Spinal cord (tissue), 10 donors: ENCODE data around the gene KRTAP10-4. TPM values are rescaled to one million over a fixed set of nuclear protein-coding genes. Genes with fewer than 3 reads are reported as not detected.
"Not testable (repeated sequence)": the region's sequence is repeated elsewhere in the genome, so short reads cannot be mapped to it uniquely, and the experiment has no call there.

Source experiments
- DNase-seq, 6 donors: peaks; one replicate each; pipeline versions ENCODE4 v3.0.0 to v3.0.0-alpha.2; 2013 to 2015; ENCODE audit warnings: low spot score in 6 of 6, low read depth in 4 of 6
- H3K27ac ChIP-seq: one replicate; pipeline ENCODE4 v1.5.1; 2013; ENCODE audit warnings: low read depth, low read length, control low read depth
- H3K27me3 ChIP-seq: one replicate; pipeline ENCODE4 v1.6.1; 2013; ENCODE audit warnings: low read length; ENCODE audit not compliant: control insufficient read depth, insufficient read depth
- H3K36me3 ChIP-seq: one replicate; pipeline ENCODE4 v1.6.1; 2013; ENCODE audit warnings: low read length; ENCODE audit not compliant: control insufficient read depth, insufficient read depth
- H3K4me1 ChIP-seq: one replicate; pipeline ENCODE4 v1.6.1; 2013; ENCODE audit warnings: low read length; ENCODE audit not compliant: control insufficient read depth, insufficient read depth
- H3K4me3 ChIP-seq: one replicate; pipeline ENCODE4 v1.5.1; 2013; ENCODE audit warnings: low read depth, low read length, control low read depth
- H3K9me3 ChIP-seq: one replicate; pipeline ENCODE4 v1.6.1; 2013; ENCODE audit warnings: low read length; ENCODE audit not compliant: control insufficient read depth, insufficient read depth
- WGBS: methylation state at CpG from one replicate; pipeline ENCODE4 v1.1.5; 2013; ENCODE audit warnings: missing lambda C conversion rate; ENCODE audit not compliant: insufficient coverage; 5-methylcytosine and 5-hydroxymethylcytosine counted together
- polyA plus RNA-seq, 2 donors: library from polyadenylated mRNA; unstranded; fragments of 120-200 nt; gene quantifications; one replicate each; pipeline ENCODE4 v1.2.1, GENCODE V29; 2013; ENCODE audit not compliant: insufficient read length in 2 of 2
- total RNA-seq, 2 donors: library from RNA; depleted of rRNA in 1 of 2; stranded (reverse); fragments of 120-200 nt in 1 of 2; fragments of >200 nt in 1 of 2; gene quantifications; one replicate each; pipeline versions ENCODE4 v1.2.3 to v1.2.4, GENCODE V29; 2013 to 2014
- donor health status: healthy.

KRTAP10-4 gene
- total and polyA plus RNA-seq, 4 donors: not detected

DNA sequence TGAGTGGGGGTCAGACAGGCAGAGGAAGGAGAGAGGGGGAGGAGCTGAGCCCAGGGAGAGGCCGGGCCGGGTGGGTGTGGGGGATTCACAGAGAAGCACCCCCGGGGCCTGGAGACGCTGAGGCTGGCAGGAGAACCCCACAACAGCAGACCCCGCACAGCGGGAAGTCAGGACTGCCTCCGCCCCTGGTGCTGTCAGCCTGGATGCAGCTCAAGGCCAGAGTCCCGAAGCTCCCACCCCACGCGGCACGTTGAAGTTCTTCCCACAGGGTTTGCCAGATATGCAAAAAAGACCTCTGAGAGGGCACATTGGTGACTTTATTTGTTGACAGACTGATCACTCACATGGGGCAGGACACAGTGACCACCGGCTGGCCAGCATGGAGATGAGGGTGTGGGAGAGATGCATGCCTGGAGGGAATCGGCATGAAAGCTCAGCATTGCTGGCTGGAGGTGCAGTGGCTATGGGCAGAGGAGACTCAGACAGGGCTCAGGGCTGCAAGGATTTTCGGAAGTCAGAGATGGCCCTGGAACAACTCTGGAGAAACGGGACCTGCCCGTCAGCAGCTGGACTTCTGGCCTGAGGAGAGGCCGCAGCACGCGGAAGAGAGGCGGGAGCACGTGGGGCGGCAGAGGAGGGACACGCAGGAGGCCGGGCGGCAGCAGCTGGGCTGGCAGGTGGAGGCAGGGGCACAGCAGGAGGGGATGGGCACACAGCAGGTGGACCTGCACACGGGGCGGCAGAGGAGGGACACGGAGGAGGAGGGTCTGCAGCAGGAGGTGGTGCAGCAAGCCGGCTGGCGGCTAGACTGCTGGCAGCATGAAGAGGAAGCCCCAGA, 15.8 kb upstream of the KRTAP10-4 start:
- H3K4me1 ChIP-seq: no peaks in the 10 kb centered on the region
- no peak overlapping the region for H3K27ac ChIP-seq
- no peak for DNase-seq
- 49% methylated on average over 27 of the region's 30 CpGs for WGBS
- no peak overlapping the region for H3K4me3 ChIP-seq
- no peaks in the 10 kb centered on the region for H3K36me3 ChIP-seq
- H3K27me3 ChIP-seq: peaks cover 2% of the 10 kb centered on the region
- peaks cover 3% of the 10 kb centered on the region for H3K9me3 ChIP-seq

DNA sequence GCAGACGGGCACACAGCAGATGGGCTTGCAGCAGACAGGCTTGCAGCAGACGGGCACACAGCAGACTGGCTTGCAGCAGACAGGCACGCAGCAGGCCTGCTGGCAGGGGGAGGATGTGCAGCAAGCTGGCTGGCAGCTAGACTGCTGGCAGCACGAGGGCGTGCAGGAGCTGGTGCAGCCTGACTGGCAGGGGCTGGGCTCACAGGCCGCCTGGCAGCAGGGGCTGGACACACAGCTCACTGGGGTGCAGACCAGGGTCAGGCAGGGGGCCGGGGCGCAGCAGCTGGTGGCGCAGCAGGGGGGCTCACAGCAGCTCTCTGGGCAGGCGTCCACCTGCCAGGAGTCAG, 15.2 kb upstream of the KRTAP10-4 start:
- not testable (repeated sequence) for H3K9me3 ChIP-seq, DNase-seq, H3K4me1 ChIP-seq, H3K4me3 ChIP-seq, H3K36me3 ChIP-seq, H3K27me3 ChIP-seq, H3K27ac ChIP-seq
- whole genome bisulfite sequencing: 73% methylated on average over 9 of the region's 10 CpGs

DNA sequence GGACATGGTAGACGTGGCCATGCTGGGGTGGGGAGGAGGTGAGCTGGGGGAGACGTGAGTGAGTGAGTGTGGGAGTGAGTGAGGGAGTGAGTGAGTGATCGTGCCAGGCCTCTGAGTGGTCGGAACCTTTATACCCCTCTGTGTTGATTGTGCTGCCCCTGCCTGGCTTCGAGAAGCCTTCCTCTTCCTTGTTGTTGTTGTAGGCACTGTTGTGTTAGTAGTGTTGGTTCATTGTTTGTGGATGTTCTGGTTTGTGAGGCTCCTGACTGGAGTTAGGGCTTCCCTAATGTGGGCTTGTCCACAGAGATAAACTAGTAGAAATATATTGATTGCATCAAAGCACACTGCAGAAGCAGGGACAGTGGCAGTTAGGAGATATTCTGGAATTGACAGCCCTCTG, 14.8 kb upstream of the KRTAP10-4 start, which contains the start of gene KRTAP10-3:
TSS of gene KRTAP10-3 (minus strand) at position 101 of the 400 bp plus-strand sequence. CDS start at position 21, 80 bp downstream.
- Histone ChIP-seq H3K4me3 (no peak within 1 kb of the TSS), H3K27ac (no peak within 1 kb of the TSS), H3K27me3 (peaks cover 2% of the 10 kb centered on the region), H3K36me3 (no peaks in the 10 kb centered on the region), H3K9me3 (peaks cover 3% of the 10 kb centered on the region), H3K4me1 (no peaks in the 10 kb centered on the region)
- no peak for DNase-seq
- WGBS: 69% methylated on average over 5 of the region's 5 CpGs

DNA sequence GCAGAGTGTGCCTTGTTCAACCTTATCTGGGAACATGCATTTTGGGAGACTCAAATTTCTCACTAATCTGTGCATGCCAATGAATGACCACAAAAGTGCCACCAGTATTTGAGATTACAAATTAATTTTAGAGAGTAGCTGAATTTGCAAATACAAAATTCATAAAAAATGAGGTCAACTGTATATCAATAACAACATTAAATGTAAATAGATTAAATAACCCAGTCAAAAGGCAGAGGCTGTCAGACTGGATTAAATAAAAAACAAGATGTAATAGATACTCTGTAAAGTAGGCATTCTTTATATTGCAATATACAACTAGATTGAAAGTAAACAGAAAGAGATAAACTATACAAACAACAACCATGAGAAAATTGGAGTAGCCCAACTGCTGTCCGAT, 9.4 kb upstream of the KRTAP10-4 start:
- Histone ChIP-seq H3K4me3 (no peak overlapping the region), H3K27me3 (no peaks in the 10 kb centered on the region), H3K4me1 (no peaks in the 10 kb centered on the region), H3K27ac (no peak overlapping the region), H3K36me3 (no peaks in the 10 kb centered on the region), H3K9me3 (peaks cover 3% of the 10 kb centered on the region)
- no peak for DNase-seq
- WGBS: no CpG with 5 or more reads among the region's 1 CpG

DNA sequence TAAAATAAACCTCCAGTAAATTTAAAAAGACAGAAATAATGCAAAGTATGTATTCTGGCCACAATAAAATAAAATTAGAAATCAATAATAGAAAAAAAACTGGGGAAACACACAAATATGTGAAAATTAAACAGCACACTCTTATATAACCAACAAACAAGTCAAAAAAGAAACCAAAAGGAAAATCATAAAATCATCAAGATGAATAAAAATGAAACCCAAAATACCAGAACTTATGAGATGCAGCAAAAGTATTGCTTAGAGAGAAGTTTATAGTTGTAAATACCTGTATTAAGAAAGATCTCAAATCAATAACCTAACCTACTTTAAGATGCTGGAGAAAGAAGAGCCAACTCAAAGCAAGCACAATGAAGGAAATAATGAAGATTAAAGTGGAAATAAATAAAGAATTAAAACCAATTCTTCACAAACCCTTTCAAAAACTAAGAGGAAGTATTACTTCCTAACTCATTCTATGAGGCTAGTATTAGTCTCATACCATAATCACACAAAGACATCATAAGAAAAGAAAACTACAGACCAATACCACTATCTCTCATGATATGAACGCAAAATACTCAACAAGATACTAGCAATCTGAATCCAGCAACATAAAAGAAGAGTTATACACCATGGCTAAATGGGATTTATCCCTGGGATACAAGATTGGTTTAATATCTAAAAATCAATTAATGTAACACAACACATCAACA, 8.5 kb upstream of the KRTAP10-4 start:
- Histone ChIP-seq H3K9me3 (peaks cover 3% of the 10 kb centered on the region), H3K4me1 (no peaks in the 10 kb centered on the region), H3K27me3 (no peaks in the 10 kb centered on the region), H3K36me3 (no peaks in the 10 kb centered on the region), H3K27ac (no peak overlapping the region), H3K4me3 (no peak overlapping the region)
- DNase-seq: no peak
- no CpG with 5 or more reads among the region's 1 CpG for WGBS

DNA sequence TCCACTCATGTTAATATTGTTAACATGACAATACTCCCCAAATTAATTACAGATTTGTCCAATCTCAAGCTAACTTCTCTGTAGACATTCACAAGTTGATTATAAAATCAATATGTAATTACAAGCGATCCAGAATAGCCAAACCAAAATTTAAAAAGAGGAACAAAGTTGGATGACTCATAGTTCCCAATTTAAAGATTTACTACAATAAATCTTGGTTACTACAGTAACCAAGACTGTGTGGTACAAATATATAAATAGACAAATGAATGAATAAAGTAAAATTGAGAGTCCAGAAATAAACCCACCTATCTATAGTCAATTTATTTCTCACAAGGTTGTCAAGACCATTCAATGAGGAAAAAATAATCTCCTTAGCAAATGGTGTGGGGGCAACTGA, 7.1 kb upstream of the KRTAP10-4 start:
- no peak overlapping the region for H3K27ac ChIP-seq
- no peaks in the 10 kb centered on the region for H3K4me1 ChIP-seq
- peaks cover 3% of the 10 kb centered on the region for H3K9me3 ChIP-seq
- no peak for DNase-seq
- WGBS: no CpG with 5 or more reads among the region's 1 CpG
- H3K4me3 ChIP-seq: no peak overlapping the region
- H3K36me3 ChIP-seq: no peaks in the 10 kb centered on the region
- H3K27me3 ChIP-seq: no peaks in the 10 kb centered on the region

DNA sequence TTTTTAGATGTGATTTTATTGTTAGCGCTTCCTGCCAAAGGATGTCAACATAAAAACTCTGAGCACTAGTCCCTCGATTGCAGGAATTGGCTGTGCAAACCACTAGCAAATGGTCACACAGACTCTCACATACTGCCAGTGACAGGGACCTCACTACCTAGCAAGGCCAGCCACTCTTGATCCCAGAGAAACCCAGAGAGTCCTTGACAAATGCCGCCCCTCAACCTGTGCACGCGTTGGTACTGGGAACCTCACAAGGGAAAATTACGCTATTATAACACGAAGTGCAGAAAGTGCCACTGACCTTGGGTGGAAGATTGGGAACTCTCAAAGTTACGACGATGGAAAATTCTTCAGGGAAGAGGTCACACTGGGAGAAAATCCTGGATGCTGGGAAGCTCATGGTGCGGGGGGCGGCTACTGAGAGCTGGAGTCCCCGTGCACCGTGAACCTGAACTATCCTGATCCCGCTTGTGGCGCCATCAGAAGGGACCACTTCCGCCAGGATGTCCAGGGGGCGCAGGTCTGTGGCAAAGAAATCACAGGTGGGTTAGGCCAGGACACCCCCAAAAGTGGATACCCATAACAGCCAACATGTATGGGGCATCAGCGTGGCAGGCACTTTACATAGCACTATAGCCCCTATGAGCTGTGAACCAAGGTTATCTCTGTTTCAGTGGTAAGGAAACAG, 5.9 kb upstream of the KRTAP10-4 start:
- Histone ChIP-seq H3K4me1 (no peaks in the 10 kb centered on the region), H3K4me3 (no peak overlapping the region), H3K27me3 (no peaks in the 10 kb centered on the region), H3K9me3 (peaks cover under 1% of the 10 kb centered on the region), H3K36me3 (no peaks in the 10 kb centered on the region), H3K27ac (no peak overlapping the region)
- no peak for DNase-seq
- WGBS: 93% methylated on average over 17 of the region's 18 CpGs

DNA sequence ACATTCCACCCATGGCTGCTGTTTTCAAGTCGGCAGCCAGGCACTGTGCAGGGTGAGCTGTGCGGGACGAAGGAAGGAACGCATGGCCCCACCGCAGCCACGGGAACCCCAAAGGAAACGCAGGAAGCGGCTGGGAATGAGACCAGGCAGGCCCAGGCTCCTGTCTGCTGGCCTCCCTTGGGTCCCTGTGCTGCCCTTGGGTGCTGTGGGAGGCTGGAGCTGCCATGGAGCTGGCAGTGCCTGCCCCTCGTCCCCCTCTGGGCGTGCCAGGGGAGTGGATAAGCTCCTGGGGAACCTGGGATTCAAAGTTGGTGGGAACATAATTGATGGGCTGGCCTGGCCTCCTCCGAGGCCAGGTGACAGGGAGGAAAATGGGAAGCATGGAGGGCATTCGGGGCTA, 5.3 kb upstream of the KRTAP10-4 start:
- H3K9me3 ChIP-seq: no peaks in the 10 kb centered on the region
- H3K4me1 ChIP-seq: no peaks in the 10 kb centered on the region
- H3K4me3 ChIP-seq: no peak overlapping the region
- H3K36me3 ChIP-seq: no peaks in the 10 kb centered on the region
- WGBS: 80% methylated on average over 12 of the region's 12 CpGs
- no peak for DNase-seq
- no peak overlapping the region for H3K27ac ChIP-seq
- no peaks in the 10 kb centered on the region for H3K27me3 ChIP-seq

DNA sequence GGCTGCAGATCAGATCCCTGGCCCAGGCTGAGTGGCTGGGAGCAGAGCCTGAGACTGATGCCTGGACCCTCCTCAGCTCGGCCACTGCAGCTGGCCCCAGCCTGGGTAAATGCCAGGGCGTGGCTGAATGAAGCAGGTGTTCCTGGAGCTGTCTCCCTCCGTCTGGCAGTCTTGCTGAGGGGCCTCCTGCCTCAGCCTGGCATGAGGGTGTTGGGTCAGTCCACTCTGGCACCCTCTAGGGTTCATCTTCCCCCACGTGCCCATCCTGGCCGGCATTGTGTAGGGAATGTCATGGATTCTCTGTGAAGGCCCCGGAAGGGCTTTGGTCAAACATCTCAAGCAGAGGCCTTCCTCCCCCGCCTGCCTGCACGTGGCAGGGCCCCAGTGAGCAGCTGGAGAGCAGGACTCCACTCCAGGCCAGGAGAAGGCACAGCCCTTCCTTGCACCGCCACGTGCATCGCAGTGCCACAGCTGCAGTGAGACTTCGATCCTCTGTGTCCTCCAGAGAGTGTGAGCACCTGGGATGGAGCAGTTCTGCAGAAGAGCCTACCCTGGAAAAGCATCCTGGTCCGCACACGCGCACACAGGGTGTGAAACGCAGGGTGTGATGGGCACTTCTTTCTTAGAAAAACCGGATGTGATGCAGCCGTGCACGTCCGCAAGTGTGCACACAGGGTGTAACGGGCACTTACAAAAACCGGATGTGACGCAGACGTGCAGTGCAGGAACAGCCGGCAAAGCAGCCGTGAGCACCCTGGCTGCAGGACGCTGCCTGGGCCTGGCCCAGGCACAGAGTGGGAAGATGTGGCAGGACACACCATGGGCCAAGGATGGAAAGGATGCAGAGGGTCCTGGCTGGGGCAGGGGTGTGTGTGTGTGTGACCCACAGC, 4.6 kb upstream of the KRTAP10-4 start:
- no peaks in the 10 kb centered on the region for H3K9me3 ChIP-seq
- no peaks in the 10 kb centered on the region for H3K4me1 ChIP-seq
- no peak overlapping the region for H3K4me3 ChIP-seq
- no peak overlapping the region for H3K27ac ChIP-seq
- H3K27me3 ChIP-seq: no peaks in the 10 kb centered on the region
- H3K36me3 ChIP-seq: no peaks in the 10 kb centered on the region
- 82% methylated on average over 25 of the region's 27 CpGs for WGBS
- no peak for DNase-seq
